Psoas muscle (tissue), 8 donors: ENCODE measurements around the gene PIEZO1. TPM values are rescaled to one million over a fixed set of nuclear protein-coding genes. Genes with fewer than 3 reads are reported as not detected.

ENCODE experiments used
- ATAC-seq, 4 donors: fragments of 200-7000 bp; cut with Tn5 transposase; one replicate each; pipeline ENCODE4 v1.9.1; 2020; ENCODE audit warnings: moderate library complexity in 3 of 4, mild to moderate bottlenecking in 2 of 4
- DNase-seq, 2 donors: peaks; one replicate each; pipeline ENCODE4 v3.0.0-alpha.2; 2020
- H3K27ac ChIP-seq: fragments of 200-600 bp; one replicate; pipeline ENCODE4 v1.8.0; 2022
- H3K27me3 ChIP-seq, 3 donors: fragments of 200-600 bp in 1 of 3; one replicate each; pipeline versions ENCODE4 v1.6.1 to v1.8.0; 2013 to 2022; ENCODE audit warnings: low read length in 2 of 3, mild to moderate bottlenecking in 2 of 3, moderate library complexity in 1 of 3; ENCODE audit not compliant: insufficient read depth in 3 of 3
- H3K36me3 ChIP-seq, 2 donors: fragments of 200-600 bp in 1 of 2; one replicate each; pipeline versions ENCODE4 v1.6.1 to v1.8.0; 2013 to 2022; ENCODE audit warnings: low read depth in 1 of 2, mild to moderate bottlenecking in 1 of 2, moderate library complexity in 1 of 2; ENCODE audit not compliant: insufficient read depth in 1 of 2
- H3K4me1 ChIP-seq: fragments of 200-600 bp; one replicate; pipeline ENCODE4 v1.8.0; 2022
- H3K4me3 ChIP-seq: fragments of 200-600 bp; one replicate; pipeline ENCODE4 v1.8.0; 2022; ENCODE audit warnings: mild to moderate bottlenecking
- H3K9me3 ChIP-seq: fragments of 200-600 bp; one replicate; pipeline ENCODE4 v1.8.0; 2022
- CTCF ChIP-seq: fragments of 200-600 bp; IDR thresholded peaks from one replicate; pipeline ENCODE4 v1.8.0; 2022; ENCODE audit warnings: antibody characterized with exemption
- WGBS, 3 donors: extraction: QIAGEN DNeasy Blood & Tissue Kit; methylation state at CpG; one replicate each; pipeline versions ENCODE4 v1.1.6 to v1.1.7; 2013; 5-methylcytosine and 5-hydroxymethylcytosine counted together
- intact Hi-C, 2 donors: fragments of 100-400 bp; cut with DNase I; formaldehyde crosslinking; loops; one replicate each; pipeline versions ENCODE4 v1.11.0 to v1.14.2; 2022
- polyA plus RNA-seq, 3 donors: library from polyadenylated mRNA; stranded (reverse); fragments of 200-250 nt; gene quantifications; one replicate each; pipeline ENCODE4 v1.2.3, GENCODE V29; 2013
- total RNA-seq, 4 donors: library from RNA; stranded (reverse); fragmentation: NEBNext Ultra II Directional in 2 of 4; extraction: Animal tissue kit (Norgen Biotek cat#: 25700) in 2 of 4; gene quantifications; one replicate each; pipeline versions ENCODE4 v1.2.1 to v1.2.4, GENCODE V29; 2021 to 2023
- donor health status: healthy with polysubstance abuse.
- donor health status: DM: no; HTN: no; CAD: no; lungs with moderate emphysema.
- donor health status: Bipolar disorder and iron deficiency.
- donor health status: healthy.
- donor health status: DM: yes; HTN: yes; CAD: no.
- donor health status: DM: no; HTN: no; CAD: no.
- donor health status: DM: no; HTN: no; CAD: no.
- donor health status: DM: yes; HTN: yes; CAD: no.

Gene PIEZO1
- total and polyA plus RNA-seq, 7 donors: 7.2 to 26.8 (median 10.2) TPM

- Histone ChIP-seq H3K36me3 (peaks cover under 1 to 1% of the 10 kb centered on the region in 2 donors), H3K4me3 (no peak overlapping the region), H3K27ac (no peak overlapping the region), H3K4me1 (peaks cover 9% of the 10 kb centered on the region), H3K9me3 (no peaks in the 10 kb centered on the region), H3K27me3 (no peaks in the 10 kb centered on the region)
- intact Hi-C loops: loop anchor here (5.0 to 10.0 kb wide), 3 partner anchors 100 to 352 kb away; partner anchors contain the start of gene ACSF3 (in 1 of the 2)
- ATAC-seq: no peak
- no peak for DNase-seq
- 80 to 84% (median 82%) methylated on average over 10 of the region's 10 CpGs for WGBS, 3 donors
- TF ChIP-seq CTCF: no peak
Observed at GRCh38 chr16:88815227-88815626, 30.2 kb upstream of the PIEZO1 start.

- WGBS, 3 donors: 86 to 88% (median 87%) methylated on average over 13 of the region's 13 CpGs
- TF ChIP-seq CTCF: no peak
Observed at GRCh38 chr16:88814144-88814502, 29.1 kb upstream of the PIEZO1 start.

GRCh38 chr16:88813269-88814143, 28.5 kb upstream of the PIEZO1 start:
- peaks cover 6 to 18% of the 10 kb centered on the region in 2 donors for H3K36me3 ChIP-seq
- peaks cover 13% of the 10 kb centered on the region for H3K4me1 ChIP-seq
- WGBS, 3 donors: 62 to 73% (median 66%) methylated on average over 24 to 26 of the region's 26 CpGs
- H3K9me3 ChIP-seq: no peaks in the 10 kb centered on the region
- H3K27me3 ChIP-seq: no peaks in the 10 kb centered on the region
- no peak overlapping the region for H3K27ac ChIP-seq
- ATAC-seq (no peak), DNase-seq (no peak)
- H3K4me3 ChIP-seq: no peak overlapping the region
- no peak for TF ChIP-seq CTCF
- intact Hi-C loops: loop anchor here (5.0 to 10.0 kb wide), 5 partner anchors 44 to 404 kb away; partner anchors contain the start of genes ACSF3 (in 2 of the 2), GALNS (in 1 of the 2), TRAPPC2L (in 1 of the 2) and ZNF778 (in 1 of the 2)

More at GRCh38 chr16:88814144-88814502, 29.1 kb upstream of the PIEZO1 start:
- DNase-seq (no peak), ATAC-seq (no peak)
- no peak overlapping the region for H3K4me3 ChIP-seq
- no peaks in the 10 kb centered on the region for H3K9me3 ChIP-seq
- intact Hi-C loops: loop anchor here (5.0 to 10.0 kb wide), 5 partner anchors 43 to 403 kb away; partner anchors contain the start of genes ACSF3 (in 2 of the 2), GALNS (in 1 of the 2), TRAPPC2L (in 1 of the 2) and ZNF778 (in 1 of the 2)
- H3K27me3 ChIP-seq: no peaks in the 10 kb centered on the region
- H3K4me1 ChIP-seq: peaks cover 13% of the 10 kb centered on the region
- peaks cover 6 to 12% of the 10 kb centered on the region in 2 donors for H3K36me3 ChIP-seq
- no peak overlapping the region for H3K27ac ChIP-seq

GRCh38 chr16:88812513-88813268, 27.7 kb upstream of the PIEZO1 start:
- Histone ChIP-seq H3K4me3 (peak overlapping the region; percentile 88), H3K9me3 (no peaks in the 10 kb centered on the region), H3K27me3 (no peaks in the 10 kb centered on the region), H3K36me3 (peaks cover 6 to 25% of the 10 kb centered on the region in 2 donors), H3K27ac (peak overlapping the region; percentile 93), H3K4me1 (peaks cover 13% of the 10 kb centered on the region)
- ATAC-seq (no peak), DNase-seq (peak; percentile 65 to 84)
- intact Hi-C loops: loop anchor here (5.0 to 10.0 kb wide), 5 partner anchors 45 to 405 kb away; partner anchors contain the start of genes ACSF3 (in 2 of the 2), GALNS (in 1 of the 2), TRAPPC2L (in 1 of the 2) and ZNF778 (in 1 of the 2)
- TF ChIP-seq CTCF: no peak
- WGBS, 3 donors: 48 to 51% (median 48%) methylated on average over 37 of the region's 37 CpGs
